Purkinje cell (primary cell): ENCODE data around the gene FEM1A. TPM values are rescaled to one million over a fixed set of nuclear protein-coding genes. Genes with fewer than 3 reads are reported as not detected.

Experiments
- polyA plus RNA-seq: library from polyadenylated mRNA; unstranded; fragments of >200 nt; fragmentation: Nextera tagmentation; gene quantifications from 2 replicates; pipeline ENCODE4 v1.2.1, GENCODE V29; 2014

FEM1A gene, protein sequence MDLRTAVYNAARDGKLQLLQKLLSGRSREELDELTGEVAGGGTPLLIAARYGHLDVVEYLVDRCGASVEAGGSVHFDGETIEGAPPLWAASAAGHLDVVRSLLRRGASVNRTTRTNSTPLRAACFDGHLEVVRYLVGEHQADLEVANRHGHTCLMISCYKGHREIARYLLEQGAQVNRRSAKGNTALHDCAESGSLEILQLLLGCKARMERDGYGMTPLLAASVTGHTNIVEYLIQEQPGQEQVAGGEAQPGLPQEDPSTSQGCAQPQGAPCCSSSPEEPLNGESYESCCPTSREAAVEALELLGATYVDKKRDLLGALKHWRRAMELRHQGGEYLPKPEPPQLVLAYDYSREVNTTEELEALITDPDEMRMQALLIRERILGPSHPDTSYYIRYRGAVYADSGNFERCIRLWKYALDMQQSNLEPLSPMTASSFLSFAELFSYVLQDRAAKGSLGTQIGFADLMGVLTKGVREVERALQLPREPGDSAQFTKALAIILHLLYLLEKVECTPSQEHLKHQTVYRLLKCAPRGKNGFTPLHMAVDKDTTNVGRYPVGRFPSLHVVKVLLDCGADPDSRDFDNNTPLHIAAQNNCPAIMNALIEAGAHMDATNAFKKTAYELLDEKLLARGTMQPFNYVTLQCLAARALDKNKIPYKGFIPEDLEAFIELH
- 0.05 TPM in 1 of 2 replicates, not detected in the other for polyA plus RNA-seq

DNA sequence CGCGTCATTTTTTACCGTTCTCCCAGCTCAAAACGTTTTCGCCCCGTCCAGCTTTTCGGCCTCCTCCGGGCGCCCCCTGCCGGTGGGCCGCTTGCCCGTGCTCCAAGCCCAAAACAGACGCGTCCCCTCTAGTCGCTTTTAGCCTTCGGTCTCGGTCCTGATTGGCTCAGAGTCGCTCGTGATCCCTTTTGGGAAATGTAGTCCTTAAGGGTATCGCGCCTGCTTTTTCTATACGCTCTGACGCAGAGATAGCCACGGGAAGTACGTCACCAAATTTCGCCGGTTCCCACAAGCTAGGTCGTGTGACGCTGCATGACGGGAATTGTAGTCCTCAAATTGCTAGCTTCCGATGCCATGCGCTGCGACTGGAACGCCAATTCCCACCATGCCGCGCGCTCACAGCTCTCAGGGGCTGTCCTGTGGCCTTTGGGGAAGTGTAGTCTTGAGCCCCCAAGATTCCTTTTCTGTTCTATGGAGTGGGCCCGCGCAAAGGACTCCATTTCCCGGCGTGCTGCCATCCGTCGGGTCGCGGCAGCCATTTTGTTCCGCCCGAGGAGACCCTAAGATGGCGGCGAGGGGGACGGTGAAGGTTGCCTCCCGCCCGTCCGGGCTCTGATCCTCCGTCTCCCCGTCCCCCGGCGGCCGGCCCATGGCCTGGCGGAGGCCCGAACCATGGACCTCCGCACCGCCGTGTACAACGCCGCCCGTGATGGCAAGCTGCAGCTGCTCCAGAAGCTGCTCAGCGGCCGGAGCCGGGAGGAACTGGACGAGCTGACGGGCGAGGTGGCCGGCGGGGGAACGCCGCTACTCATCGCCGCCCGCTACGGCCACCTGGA lies at the start of gene FEM1A:
Gene FEM1A, plus strand, starts transcription at position 552 of the 836 bp plus-strand sequence. Its CDS starts 121 bp downstream, at position 673.

DNA sequence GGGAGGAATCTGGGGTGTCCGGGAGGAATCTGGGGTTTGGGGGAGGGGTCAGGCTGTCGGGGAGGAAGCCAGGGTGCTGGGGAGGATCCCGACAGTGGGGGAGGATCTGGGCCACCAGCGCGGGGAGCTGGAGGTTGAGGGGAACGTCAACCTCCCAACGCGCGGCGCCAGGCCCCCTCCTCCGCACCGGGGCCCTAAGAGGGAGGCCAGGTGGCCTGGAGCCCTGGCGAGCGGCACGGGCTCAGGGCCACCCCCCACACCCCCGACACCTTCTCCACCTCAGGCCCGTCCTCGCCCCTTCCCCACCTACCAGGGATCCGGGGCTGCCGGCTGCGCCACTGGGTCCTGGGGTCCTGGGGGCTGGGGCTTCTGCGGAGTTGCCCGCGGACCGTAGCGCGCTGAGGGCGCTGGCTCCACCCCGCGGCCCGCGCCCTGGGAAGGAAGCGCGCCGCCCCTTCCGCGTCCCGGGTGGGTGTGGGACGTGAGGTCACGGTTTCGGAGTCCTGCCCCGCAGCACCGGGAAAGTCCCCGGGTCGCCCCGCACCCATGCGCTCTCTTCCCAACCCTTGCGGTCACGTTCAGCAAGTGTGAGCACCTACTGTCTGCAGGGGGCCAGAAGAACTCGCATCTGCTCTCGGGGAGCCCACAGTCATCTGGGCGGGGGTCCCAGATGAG lies 39.9 kb downstream of the FEM1A start, which contains the start of gene TICAM1:
Gene TICAM1, minus strand, starts transcription at position 409 of the 675 bp plus-strand sequence. CDS start 13,335 bp downstream, outside the sequence.

Other genes starting within 250 kb of the FEM1A start
- 1.0 and 1.1 TPM in 2 replicates for gene SEMA6B, start 232.1 kb upstream of the FEM1A start, polyA plus RNA-seq
- gene TNFAIP8L1, start 152.2 kb upstream of the FEM1A start, polyA plus RNA-seq, result 1.5 TPM in 1 of 2 replicates, not detected in the other
- gene MYDGF, start 121.4 kb upstream of the FEM1A start, polyA plus RNA-seq, result 47.3 and 63.5 TPM in 2 replicates
- 1.3 and 3.1 TPM in 2 replicates for gene DPP9, start 67.9 kb upstream of the FEM1A start, polyA plus RNA-seq
- gene TICAM1, start 40.0 kb downstream of the FEM1A start, polyA plus RNA-seq, result 0.20 and 1.4 TPM in 2 replicates
- gene PLIN3, start 75.9 kb downstream of the FEM1A start, polyA plus RNA-seq, result 1.8 and 2.4 TPM in 2 replicates
- not detected in 2 replicates for gene ARRDC5, start 111.2 kb downstream of the FEM1A start, polyA plus RNA-seq
- gene UHRF1, start 117.8 kb downstream of the FEM1A start, polyA plus RNA-seq, result 0.11 TPM in 1 of 2 replicates, not detected in the other
- 0.89 and 1.8 TPM in 2 replicates for gene KDM4B, start 177.4 kb downstream of the FEM1A start, polyA plus RNA-seq